GM21528 (cell line): Measurements from ENCODE around the gene LCN2.
"Not testable (repeated sequence)": the region's sequence is repeated elsewhere in the genome, so short reads cannot be mapped to it uniquely, and the experiment has no call there.

Source experiments
- ATAC-seq: cut with Tn5 transposase; IDR thresholded peaks from one replicate; pipeline ENCODE4 v1.9.1; 2021; ENCODE audit warnings: mild to moderate bottlenecking, moderate library complexity; ENCODE audit not compliant: unreplicated experiment, low FRiP score

The LCN2 gene

DNA sequence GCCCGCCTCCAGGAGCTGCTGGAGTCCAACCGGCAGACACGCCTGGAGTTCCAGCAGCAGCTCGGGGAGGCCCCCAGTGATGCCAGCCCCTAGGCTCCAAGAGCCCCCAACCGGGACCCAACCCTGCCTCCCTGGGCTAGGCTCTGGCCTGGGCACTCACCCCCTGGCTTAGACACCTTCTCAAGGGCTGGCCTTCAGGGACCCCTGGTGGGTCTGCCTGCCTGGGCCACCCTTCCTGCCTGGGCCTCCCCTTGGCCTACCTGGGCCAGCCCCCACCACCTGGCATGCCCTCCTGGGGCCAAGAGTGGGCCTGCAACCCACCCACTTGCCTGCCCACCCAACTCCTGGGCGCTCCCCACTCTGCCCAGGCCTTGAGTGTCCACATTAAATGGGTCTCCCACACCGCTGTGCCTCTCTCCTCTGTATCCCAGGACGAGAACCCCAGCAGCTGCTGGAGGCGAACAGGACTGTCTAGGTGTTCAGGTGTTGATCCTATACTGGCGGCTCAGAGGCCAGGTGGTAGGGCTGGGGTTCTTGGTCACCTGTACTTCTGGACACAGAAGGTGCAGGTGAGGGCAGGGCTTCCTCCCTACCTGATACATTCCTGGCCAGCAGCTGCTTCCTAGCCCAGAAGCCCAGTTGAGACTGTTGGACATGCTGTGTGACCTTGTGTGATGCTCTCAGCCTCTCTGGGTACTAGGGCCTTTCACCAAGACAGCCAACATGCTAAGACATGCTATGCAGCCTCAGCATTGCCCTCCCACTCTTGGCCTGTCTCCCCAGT is 14.5 kb downstream of the LCN2 start:
- no peak for ATAC-seq

DNA sequence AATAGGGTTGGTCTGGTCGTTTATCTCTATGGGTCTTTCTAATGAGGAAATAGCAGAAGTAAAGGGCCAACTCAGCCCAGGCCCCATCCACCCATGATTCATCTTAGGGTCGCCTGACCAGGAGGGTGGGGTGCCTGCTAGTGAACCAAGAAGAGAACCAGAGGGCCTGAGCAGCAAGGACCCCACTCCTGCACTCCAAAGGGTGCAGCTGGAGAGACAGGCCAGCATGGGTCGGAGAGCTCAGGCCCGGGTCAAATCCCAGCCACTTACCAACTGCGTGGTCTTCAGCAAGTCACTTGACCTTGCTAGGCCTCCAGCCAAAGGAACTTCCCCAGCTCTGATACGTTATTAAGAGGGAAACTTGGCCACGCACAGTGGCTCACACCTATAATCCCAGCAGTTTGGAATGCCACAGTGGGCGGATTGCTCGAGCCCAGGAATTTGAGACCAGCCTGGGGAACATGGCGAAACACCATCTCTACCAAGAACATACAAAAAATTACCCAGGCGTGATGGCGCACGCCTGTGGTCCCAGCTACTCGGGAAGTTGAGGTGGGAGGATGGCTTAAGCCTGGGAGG is 15.1 kb downstream of the LCN2 start:
- ATAC-seq, result no peak

DNA sequence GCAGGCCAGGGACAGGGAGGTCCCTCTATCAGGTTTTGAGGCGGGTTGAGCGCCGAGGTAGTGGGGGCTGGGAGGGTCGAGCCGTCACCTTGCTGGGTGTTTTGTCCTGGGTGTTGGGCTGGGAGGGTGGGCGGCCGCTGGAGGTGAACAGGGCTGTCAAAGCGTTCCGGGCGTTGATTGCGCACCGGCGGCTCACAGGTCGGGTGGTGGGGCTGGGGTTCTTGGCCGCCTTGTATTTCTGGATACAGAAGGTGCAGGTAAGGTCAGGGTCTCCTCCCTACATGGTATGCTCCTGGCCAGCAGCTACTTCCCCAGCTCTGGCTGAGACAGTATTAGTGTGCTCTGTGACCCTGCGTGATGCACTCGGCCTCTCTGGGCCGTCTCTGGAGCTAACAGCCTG is 16.9 kb downstream of the LCN2 start:
- no peak for ATAC-seq

DNA sequence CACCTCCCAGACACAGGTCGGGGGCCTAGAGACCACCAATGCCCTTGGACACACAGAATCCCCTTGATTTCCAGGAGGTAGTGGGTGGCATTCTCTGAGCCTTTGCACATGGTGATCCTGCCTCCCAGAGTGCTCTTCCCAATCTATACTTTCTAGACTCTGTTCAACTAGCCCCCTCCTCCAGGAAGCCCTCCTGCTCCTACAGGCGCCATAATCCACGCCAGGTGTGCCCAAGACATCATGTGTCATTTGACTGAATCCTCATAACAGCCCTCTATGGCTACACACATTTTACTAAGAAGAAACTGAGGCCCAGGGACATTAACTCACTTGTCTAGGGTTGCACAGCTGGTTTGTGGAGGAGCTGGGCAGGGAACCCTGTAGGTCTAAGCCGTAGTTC is 18.0 kb downstream of the LCN2 start:
- no peak for ATAC-seq

DNA sequence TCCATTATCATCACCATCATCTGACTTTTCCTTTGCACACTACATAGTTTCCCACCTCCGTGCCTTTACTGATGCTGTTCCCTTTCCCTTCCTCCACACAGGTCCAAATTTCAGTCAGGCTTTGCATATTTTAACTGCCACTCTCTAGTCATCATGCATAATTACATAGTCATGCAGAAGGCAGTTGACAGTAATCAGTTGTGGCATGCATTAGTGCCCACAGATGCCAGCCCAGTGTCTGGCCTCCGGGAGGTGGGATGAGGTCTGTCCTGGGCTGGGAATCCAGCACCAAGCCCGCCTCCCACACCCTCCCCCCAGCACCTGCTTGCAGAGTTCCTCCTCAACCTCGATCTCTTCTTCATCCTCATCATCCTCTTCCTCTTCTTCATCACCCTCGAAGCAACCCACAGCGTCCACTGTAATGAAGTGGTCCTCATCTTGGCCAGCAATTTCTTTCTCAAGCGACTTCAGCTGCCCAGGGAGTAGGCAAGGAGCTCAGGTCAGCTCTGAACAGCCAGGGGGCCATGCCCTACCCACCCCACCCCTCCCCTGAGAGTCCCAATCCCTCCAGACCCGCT is 19.6 kb downstream of the LCN2 start:
- ATAC-seq, result no peak

DNA sequence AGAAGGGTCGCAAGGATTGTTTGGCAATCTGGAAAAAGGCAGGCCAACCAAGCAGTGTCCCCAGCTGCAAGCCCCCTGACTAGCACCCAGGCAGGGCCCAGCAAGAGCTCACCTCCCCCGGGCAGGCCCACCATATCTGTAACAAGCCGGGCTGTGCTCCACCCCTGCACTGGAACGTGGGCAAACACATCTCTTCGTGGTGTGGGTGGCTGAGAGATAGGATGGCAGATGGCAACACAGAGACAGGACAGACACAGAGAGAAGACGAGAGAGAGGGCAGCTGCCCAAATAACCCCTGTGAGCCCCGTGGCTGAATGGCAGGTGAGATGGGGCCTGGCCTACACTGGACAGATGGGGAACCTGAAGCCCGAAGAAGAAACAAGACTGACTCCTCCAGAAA is 20.2 kb downstream of the LCN2 start:
- ATAC-seq, result no peak

DNA sequence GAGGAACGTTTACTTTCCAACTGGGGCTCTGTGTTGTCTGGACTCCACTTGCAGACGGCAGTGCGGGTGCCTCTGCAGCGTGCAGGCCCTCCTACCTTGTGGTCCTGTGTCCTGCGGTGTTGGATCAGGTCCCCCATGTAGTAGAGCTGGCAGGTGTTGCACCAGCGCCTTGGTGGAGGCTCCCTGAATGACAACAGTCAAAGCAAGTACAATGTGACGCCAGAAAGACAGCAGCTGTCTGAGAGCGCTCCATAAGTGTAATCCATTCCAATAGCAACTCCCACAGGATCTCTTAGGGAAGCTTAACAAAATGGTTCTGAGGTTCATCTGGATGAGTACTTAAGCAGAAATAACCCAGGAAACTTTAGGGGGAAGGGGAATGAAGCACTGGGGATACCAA is 20.7 kb downstream of the LCN2 start:
- no peak for ATAC-seq

DNA sequence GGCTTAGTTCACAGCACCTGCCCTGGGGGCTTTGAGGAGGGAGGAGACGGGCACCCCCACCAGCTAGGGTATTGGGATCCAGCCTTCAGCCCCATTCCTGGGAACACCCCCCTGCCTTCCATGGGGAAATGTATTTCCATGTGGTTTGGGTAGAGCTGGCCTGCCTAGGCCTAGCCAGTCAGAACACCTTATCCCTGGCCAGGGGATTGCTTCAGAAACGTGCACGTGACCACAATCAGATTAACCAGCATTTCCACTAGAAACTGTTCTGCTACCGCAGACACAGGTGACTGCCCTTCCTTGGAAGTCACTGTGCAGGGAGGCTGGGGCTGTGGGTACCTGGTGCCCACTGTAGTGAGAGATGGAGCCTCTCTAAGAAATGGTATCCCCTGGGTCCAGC is 24.8 kb downstream of the LCN2 start:
- ATAC-seq, result no peak

DNA sequence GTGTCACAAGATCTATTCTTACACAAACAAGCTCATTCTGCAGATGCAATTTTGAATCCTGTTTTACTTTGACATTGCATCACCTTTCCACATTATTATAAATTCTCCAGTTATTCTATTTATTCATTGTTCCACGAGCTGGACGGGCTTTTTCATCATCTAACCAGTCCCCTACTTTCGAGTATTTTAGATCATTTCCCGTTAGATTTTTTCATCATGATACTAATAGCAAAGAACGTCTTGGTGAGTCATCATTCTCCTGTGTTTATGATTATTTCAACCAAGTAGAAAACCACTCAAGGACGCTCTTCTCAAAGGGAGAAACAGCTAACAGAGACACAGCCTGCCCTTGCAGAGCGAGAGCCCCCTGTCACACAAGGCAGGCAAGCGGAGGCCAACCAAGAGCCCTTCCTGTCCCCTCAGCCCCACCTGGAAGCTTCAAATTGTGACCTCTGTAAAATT is 25.9 kb downstream of the LCN2 start:
- ATAC-seq, result no peak

DNA sequence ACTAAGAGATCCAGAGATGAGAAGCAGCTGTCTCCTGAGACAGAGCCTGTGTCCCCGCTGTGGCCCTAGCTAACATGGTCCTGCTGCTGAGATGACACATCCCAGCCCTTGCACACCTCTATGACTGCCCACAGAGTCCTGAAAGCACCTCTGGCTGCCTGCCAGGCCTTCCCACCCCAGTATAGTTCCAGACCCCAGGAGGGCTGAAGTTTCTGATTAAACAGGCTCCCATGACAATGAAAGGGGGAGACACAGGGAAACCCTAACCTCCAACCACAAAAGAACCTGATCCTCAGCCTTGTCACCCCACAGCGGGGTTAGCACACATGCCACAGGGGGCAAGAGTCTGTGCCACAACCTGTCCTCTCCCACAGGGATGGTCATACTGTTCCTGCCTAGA is 26.5 kb downstream of the LCN2 start:
- no peak for ATAC-seq

DNA sequence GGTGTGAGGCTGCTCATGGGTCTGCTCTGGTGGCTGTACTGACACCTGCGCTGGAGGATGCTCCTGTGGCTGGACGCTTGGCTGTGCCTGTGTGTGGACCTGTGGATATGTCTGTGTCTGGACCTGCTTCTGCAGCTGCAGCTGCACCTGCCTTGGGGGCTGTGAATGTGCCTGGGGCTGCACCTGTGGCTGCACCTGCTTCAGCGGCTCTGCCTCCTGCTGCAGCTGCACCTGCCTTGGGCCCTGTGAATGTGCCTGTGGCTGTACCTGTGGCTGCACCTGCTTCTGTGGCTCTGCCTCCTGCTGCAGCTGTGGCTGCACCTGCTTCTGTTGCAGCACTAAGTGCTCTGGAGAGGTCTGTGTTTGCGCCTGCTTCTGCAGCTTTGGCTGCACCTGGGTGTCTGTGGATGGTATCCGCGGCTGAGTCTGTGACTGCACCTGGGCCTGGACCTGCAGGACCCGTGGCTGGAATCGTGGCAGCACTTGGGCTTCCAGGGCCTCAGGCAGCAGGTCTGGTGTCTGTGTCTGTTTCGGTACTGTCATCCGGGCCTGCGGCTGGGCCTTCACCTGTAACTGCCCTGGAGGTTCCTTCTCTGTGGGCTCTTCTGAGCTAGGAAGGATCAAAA is 29.7 kb downstream of the LCN2 start:
- ATAC-seq, result no peak

DNA sequence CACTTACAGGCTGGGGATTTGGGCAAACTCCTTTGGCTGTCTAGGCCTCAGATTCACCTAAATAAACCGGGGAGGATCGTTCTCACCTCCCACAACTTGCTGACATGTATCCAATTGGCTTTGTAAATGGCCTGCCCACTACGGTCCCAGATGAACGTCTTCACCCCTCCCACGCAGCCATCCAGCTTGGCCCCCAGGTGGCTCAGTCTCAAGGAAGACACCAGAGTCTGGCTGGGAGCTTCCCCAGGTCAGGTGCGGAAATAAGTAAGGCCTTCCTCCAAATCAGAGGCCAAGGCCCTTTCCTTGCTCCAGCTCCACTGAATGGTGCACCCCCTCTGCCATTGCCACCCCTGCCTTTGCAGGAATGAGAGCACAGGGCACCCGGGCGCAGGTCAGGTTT is 30.7 kb downstream of the LCN2 start:
- ATAC-seq, result no peak

DNA sequence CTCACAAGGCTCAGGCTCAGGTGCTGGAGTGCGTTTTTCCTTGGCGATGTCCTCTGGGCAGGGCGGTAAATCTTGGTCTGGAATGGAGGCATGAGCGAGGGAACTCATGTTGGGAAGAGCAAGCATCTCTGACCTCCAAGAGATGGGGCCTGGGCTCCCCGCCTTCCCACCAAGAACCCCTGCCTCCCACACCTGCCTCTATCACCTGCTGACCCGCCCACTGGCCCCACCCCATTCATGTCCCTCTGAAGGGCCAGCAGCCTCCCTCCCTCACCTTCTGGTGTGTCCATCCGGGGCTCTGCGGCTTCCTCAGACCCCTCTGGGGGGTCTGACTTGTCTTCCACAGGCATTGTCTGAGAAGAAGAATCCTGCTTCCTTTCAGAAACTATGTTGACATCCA is 31.2 kb downstream of the LCN2 start:
- no peak for ATAC-seq

DNA sequence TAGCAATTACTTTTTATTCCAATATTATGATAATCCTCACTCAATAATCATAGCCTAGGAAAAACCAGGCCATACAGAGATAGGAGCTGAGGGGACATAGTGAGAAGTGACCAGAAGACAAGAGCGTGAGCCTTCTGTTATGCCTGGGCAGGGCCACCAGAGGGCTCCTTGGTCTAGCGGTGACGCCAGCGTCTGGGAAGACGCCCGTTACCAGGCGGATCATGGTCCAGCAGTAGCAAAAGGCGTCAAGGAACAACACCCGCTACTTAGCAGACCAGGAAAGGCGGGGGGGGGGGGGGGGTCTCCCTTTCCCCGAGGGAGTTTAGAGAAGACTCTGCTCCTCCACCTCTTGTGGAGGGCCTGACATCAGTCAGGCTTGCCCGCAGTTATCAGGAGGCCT is 32.2 kb downstream of the LCN2 start:
- not testable (repeated sequence) for ATAC-seq

DNA sequence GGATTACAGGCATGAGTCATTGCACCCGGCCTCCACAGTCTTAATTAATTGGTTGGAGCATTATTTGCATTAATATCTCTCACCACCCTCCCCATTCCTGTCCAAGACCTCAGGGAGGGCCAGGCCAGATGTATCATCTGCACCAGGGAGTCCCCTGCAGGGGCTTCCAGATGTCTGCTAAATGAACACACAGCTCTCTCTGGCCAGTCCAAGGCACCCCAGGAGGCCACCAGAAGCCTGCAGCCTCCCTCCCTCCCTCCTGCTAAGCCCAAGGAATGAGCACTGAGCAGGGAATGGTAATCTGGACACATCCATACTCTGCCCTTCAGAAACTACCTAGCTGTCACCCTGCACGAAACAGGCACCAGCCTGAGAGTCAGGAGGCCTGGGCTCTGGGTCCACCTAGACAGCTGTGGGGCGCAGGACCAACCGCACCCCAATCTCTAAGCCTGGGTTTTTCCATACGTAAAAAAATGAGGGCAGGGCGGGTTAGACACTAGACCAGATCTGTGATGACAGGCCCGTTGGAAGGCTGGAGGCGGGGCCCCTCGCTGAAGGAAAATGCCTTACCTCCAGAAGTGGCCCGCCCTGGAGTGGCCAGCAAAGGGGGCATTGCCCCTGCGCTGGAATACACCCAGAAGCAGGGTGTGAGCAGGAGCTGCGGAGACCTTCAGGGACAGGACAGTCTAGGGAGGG is 33.8 kb downstream of the LCN2 start:
- ATAC-seq, result no peak

DNA sequence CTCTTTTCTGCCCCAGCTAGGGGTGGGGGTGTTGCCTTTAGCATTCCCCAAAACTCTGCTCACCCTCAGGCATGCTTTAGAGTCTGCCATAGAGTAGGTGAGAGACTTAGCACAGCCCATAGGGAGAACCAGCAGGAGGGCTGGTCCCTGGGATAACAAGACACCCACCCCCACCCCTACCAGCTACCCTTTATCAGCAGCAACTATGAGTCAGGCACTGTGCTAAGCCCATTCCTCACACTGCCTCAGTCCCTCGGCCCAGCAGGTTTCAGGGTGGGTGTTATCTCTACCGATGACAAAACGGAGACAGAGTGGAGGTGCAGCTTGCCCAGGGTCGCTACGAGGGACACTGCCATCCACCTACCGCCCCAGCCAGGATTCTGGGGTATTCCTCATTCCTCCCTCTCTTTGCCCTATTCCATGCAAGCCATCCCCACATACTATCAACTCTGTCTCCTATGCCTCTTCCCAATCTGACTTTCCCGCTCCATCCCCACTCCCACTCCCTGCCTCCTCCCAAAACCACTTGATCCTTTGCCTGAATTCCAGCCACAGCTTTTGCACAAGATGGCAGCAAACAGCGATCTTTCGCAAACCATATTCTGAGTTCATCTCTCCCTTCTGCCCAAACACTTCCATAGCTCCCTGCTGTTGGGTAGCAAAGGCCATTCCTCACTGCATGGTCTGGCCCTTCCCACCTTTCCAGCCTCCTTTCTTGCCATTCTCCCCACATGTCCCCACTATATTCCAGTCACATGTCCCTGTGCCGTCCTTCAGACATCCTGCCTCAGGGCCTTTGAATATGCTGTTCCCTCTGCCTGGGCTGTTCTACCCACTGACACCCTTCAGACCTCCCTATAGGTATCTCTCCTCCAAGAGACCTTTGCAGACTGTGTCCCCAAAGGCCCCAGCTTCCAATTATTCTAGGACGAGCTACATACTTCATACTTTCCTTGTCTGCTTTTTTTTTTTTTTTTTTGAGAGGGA is 37.0 kb downstream of the LCN2 start:
- no peak for ATAC-seq

DNA sequence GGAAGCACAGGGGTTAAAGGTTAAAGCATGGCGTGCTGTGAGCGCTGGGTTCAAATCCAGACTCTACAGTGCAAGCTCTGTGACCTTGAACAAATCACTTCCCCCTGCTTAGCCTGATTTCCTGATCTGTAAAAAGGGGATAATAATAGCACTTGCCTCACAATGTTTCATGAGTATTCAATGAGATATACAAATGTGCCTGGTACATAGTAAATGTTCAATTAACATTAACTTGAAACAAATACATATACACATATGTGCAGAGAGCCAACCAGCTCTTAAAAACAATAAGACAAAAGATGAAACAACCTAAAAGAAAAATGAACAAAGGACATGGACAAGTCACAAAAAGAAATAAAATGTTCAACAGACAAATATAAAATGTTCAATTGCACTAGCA is 38.1 kb downstream of the LCN2 start:
- no peak for ATAC-seq

DNA sequence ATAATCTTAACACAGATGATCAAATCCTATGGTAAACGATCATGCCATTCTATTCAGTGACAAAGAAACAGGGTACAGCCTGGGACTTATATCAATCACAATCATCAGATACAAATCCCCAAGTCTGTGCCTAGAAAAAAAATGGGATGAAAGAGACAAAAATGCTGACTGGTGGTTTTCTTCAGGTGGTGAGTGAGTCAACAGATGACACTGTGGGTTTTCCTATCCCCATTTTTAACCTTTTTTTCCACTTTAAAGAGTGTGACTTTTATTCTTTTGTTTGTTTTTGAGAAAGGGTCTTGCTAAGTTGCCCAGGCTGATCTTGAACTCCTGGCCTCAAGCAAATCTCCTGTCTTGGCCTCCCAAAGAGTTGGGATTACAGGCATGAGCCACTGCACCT is 39.0 kb downstream of the LCN2 start:
- ATAC-seq, result no peak

DNA sequence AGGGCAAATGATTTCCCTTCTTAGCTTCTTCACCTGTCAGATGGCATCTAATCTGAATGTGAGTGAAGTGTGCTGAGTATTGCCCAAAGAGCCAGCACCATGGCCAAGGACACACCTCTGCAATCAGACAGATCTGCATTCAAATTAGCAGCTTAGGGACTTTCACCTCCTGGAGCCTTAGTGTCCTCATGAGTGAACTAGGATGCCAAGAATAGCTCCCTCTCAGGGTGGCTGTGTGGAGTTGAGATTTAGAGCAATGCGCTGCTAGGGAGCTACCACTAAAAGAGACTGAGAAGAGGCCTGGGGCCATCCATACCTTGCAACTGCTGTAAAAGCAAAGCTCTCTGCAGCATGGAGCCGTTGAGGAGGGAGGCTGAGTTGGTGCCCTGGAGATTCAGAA is 40.8 kb downstream of the LCN2 start:
- ATAC-seq, result no peak
